Kidney epithelial cell (primary cell): Measurements from ENCODE around the gene TKT. TPM values are rescaled to one million over a fixed set of nuclear protein-coding genes. Genes with fewer than 3 reads are reported as not detected.

Experiments used
- DNase-seq: peaks from one replicate; pipeline ENCODE4 v3.0.0-alpha.2; 2010; ENCODE audit warnings: low read depth
- H3K27me3 ChIP-seq: 2 replicates; pipeline ENCODE4 v1.6.0; 2011; ENCODE audit warnings: low read length; ENCODE audit not compliant: control insufficient read depth, insufficient read depth
- H3K36me3 ChIP-seq: 2 replicates; pipeline ENCODE4 v1.5.1; 2011; ENCODE audit warnings: low read length; ENCODE audit not compliant: control insufficient read depth, insufficient read depth
- H3K4me3 ChIP-seq: 2 replicates; pipeline ENCODE4 v1.5.1; 2011; ENCODE audit warnings: low read depth, mild to moderate bottlenecking, control low read depth, low read length
- CTCF ChIP-seq: IDR thresholded peaks from 2 replicates; pipeline ENCODE4 v1.5.1; 2011; ENCODE audit warnings: mild to moderate bottlenecking, moderate library complexity, low read length, control low read depth, inconsistent platforms; ENCODE audit not compliant: insufficient read depth, poor library complexity, severe bottlenecking
- total RNA-seq: library from RNA; depleted of rRNA; stranded (reverse); fragments of >200 nt; gene quantifications from 2 replicates; pipeline ENCODE4 v1.2.3, GENCODE V29; 2015

The TKT gene
- total RNA-seq, 1 donor from 2014 or later: 373 TPM

GRCh38 chr3:53211706-53212702 is 43.8 kb downstream of the TKT start:
- Histone ChIP-seq H3K4me3 (no peak overlapping the region), H3K27me3 (no peaks in the 10 kb centered on the region), H3K36me3 (no peaks in the 10 kb centered on the region)
- no peak for DNase-seq
- TF ChIP-seq CTCF: no peak

- Histone ChIP-seq H3K36me3 (no peaks in the 10 kb centered on the region), H3K27me3 (peaks cover 5% of the 10 kb centered on the region), H3K4me3 (no peak overlapping the region)
- DNase-seq: no peak
- TF ChIP-seq CTCF: no peak
Observed at GRCh38 chr3:53202331-53203015, 53.3 kb downstream of the TKT start.

GRCh38 chr3:53200501-53201498 is 55.0 kb downstream of the TKT start:
- H3K27me3 ChIP-seq: peaks cover 5% of the 10 kb centered on the region
- DNase-seq: no peak
- no peak overlapping the region for H3K4me3 ChIP-seq
- no peaks in the 10 kb centered on the region for H3K36me3 ChIP-seq
- no peak for TF ChIP-seq CTCF

GRCh38 chr3:53199834-53200233 is 56.0 kb downstream of the TKT start:
- no peak overlapping the region for H3K4me3 ChIP-seq
- no peak for DNase-seq
- H3K36me3 ChIP-seq: no peaks in the 10 kb centered on the region
- peaks cover 5% of the 10 kb centered on the region for H3K27me3 ChIP-seq
- no peak for TF ChIP-seq CTCF

- Histone ChIP-seq H3K4me3 (no peak overlapping the region), H3K36me3 (no peaks in the 10 kb centered on the region), H3K27me3 (peaks cover 5% of the 10 kb centered on the region)
- DNase-seq: no peak
- no peak for TF ChIP-seq CTCF
Observed at GRCh38 chr3:53198996-53199395, 56.8 kb downstream of the TKT start.
